ENCODE results near the gene CYB5B. TPM values are rescaled to one million over a fixed set of nuclear protein-coding genes. Genes with fewer than 3 reads are reported as not detected.

Gene CYB5B
- total and polyA plus RNA-seq, 9 donors = 55.5 to 74.5 (median 66.7) TPM

DNA sequence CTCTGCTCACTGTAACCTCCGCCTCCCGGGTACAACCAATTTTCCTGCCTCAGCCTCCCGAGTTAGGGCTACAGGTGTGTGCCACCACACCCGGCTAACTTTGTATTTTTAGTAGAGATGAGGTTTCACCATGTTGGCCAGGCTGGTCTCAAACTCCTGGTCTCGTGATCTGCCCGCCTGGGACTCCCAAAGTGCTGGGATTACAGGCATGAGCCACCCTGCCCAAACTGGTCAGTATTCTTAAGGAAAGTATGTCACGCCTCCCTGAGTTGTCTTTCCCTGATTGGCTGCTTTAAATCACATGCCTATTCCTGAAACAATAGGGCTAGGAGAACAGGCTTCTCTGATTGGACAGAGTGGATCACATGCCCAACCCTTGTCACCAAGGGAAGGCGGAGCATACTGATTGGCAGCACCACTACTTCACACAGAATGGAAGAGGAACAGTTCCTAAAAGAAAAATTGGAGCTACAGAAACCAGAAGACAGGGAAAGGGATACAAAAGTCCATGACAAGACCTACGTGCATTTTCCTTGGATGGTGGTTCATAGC lies 17.6 kb upstream of the CYB5B start:
- H3K27me3 ChIP-seq (ENCODE audit: control insufficient read depth, insufficient read depth, low read length) = no peaks in the 10 kb centered on the region
- no peak for DNase-seq
- no peak overlapping the region for H3K4me3 ChIP-seq (ENCODE audit: low read length)
- H3K27ac ChIP-seq (ENCODE audit: low read length) = no peak overlapping the region
- H3K9me3 ChIP-seq (replicated peaks; ENCODE audit: control insufficient read depth, low read depth, low read length) = no peaks in the 10 kb centered on the region
- no peaks in the 10 kb centered on the region for H3K36me3 ChIP-seq (ENCODE audit: control insufficient read depth, insufficient read depth, low read length)
- WGBS (ENCODE audit: insufficient coverage) = 86% methylated on average over 4 of the region's 9 CpGs
- peaks cover 10% of the 10 kb centered on the region for H3K4me1 ChIP-seq (ENCODE audit: control insufficient read depth, insufficient read depth, low read length)

GRCh38 chr16:69407702-69408323 lies 16.6 kb upstream of the CYB5B start:
- Histone ChIP-seq H3K4me1 (ENCODE audit: control insufficient read depth, insufficient read depth, low read length) (peaks cover 10% of the 10 kb centered on the region), H3K9me3 (replicated peaks; ENCODE audit: control insufficient read depth, low read depth, low read length) (no peaks in the 10 kb centered on the region), H3K4me3 (ENCODE audit: low read length) (no peak overlapping the region), H3K27ac (ENCODE audit: low read length) (no peak overlapping the region), H3K27me3 (ENCODE audit: control insufficient read depth, insufficient read depth, low read length) (no peaks in the 10 kb centered on the region), H3K36me3 (ENCODE audit: control insufficient read depth, insufficient read depth, low read length) (no peaks in the 10 kb centered on the region)
- no CpG with 5 or more reads among the region's 7 CpGs for WGBS (ENCODE audit: insufficient coverage)
- DNase-seq = no peak

DNA sequence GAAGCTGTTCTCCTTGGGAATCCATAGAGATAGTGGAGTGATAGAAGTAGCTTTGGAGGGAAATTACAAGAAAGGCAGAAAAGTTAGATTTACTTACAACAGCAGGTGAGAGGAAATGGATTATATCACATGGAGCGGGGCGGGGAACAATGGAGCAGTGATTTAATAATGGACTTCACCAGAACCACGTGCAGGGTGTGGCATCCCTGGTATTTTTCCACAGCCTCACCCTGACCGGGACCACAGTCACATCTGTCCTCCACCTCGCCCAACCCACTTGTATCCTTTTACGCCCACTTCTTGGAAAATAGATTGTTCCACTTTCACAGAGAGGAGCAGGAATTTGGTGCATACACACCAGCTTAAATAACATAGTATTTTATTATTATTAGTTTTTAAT lies 15.9 kb upstream of the CYB5B start:
- H3K4me1 ChIP-seq (ENCODE audit: control insufficient read depth, insufficient read depth, low read length) = peaks cover 10% of the 10 kb centered on the region
- no peaks in the 10 kb centered on the region for H3K27me3 ChIP-seq (ENCODE audit: control insufficient read depth, insufficient read depth, low read length)
- no peaks in the 10 kb centered on the region for H3K36me3 ChIP-seq (ENCODE audit: control insufficient read depth, insufficient read depth, low read length)
- no peak for DNase-seq
- no peaks in the 10 kb centered on the region for H3K9me3 ChIP-seq (replicated peaks; ENCODE audit: control insufficient read depth, low read depth, low read length)
- 80% methylated on average over 2 of the region's 6 CpGs for WGBS (ENCODE audit: insufficient coverage)
- H3K4me3 ChIP-seq (ENCODE audit: low read length) = no peak overlapping the region
- H3K27ac ChIP-seq (ENCODE audit: low read length) = no peak overlapping the region

- Histone ChIP-seq H3K27ac (ENCODE audit: low read length) (no peak overlapping the region), H3K27me3 (ENCODE audit: control insufficient read depth, insufficient read depth, low read length) (no peaks in the 10 kb centered on the region), H3K4me1 (ENCODE audit: control insufficient read depth, insufficient read depth, low read length) (peaks cover 2% of the 10 kb centered on the region), H3K36me3 (ENCODE audit: control insufficient read depth, insufficient read depth, low read length) (no peaks in the 10 kb centered on the region), H3K9me3 (replicated peaks; ENCODE audit: control insufficient read depth, low read depth, low read length) (no peaks in the 10 kb centered on the region), H3K4me3 (ENCODE audit: low read length) (no peak overlapping the region)
- WGBS (ENCODE audit: insufficient coverage) = 74% methylated on average over 3 of the region's 6 CpGs
- no peak for DNase-seq
Measured at GRCh38 chr16:69410219-69410990, 14.0 kb upstream of the CYB5B start.

- 90% methylated on average over 8 of the region's 18 CpGs for WGBS (ENCODE audit: insufficient coverage)
- Histone ChIP-seq H3K4me1 (ENCODE audit: control insufficient read depth, insufficient read depth, low read length) (peaks cover 2% of the 10 kb centered on the region), H3K27ac (ENCODE audit: low read length) (no peak overlapping the region), H3K4me3 (ENCODE audit: low read length) (no peak overlapping the region), H3K36me3 (ENCODE audit: control insufficient read depth, insufficient read depth, low read length) (no peaks in the 10 kb centered on the region), H3K9me3 (replicated peaks; ENCODE audit: control insufficient read depth, low read depth, low read length) (no peaks in the 10 kb centered on the region), H3K27me3 (ENCODE audit: control insufficient read depth, insufficient read depth, low read length) (no peaks in the 10 kb centered on the region)
- DNase-seq = no peak
Measured at GRCh38 chr16:69411064-69411985, 13.1 kb upstream of the CYB5B start.

DNA sequence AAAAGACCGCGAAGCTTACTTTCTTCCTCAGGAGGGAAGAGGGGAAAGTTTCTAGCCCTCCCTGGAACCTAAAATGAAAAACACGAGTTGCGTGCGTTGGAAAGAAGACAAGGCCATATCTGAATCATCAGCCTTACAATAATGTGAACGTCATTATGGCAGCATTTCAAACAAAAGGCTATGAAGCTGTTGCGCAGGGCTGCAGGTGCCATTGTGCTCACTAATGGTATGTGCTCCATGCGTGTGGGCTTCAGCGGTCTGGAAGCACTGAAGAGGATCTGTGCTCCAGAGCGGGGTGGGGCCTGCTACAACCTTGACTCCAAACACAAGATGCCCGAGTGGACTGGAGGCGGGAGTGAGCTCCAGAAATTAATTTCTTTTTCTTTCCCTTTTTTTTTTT lies 12.1 kb upstream of the CYB5B start:
- no peak for DNase-seq
- WGBS (ENCODE audit: insufficient coverage) = 83% methylated on average over 9 of the region's 12 CpGs
- H3K4me3 ChIP-seq (ENCODE audit: low read length) = no peak overlapping the region
- H3K4me1 ChIP-seq (ENCODE audit: control insufficient read depth, insufficient read depth, low read length) = peaks cover 2% of the 10 kb centered on the region
- H3K36me3 ChIP-seq (ENCODE audit: control insufficient read depth, insufficient read depth, low read length) = no peaks in the 10 kb centered on the region
- no peaks in the 10 kb centered on the region for H3K9me3 ChIP-seq (replicated peaks; ENCODE audit: control insufficient read depth, low read depth, low read length)
- no peaks in the 10 kb centered on the region for H3K27me3 ChIP-seq (ENCODE audit: control insufficient read depth, insufficient read depth, low read length)
- no peak overlapping the region for H3K27ac ChIP-seq (ENCODE audit: low read length)

DNA sequence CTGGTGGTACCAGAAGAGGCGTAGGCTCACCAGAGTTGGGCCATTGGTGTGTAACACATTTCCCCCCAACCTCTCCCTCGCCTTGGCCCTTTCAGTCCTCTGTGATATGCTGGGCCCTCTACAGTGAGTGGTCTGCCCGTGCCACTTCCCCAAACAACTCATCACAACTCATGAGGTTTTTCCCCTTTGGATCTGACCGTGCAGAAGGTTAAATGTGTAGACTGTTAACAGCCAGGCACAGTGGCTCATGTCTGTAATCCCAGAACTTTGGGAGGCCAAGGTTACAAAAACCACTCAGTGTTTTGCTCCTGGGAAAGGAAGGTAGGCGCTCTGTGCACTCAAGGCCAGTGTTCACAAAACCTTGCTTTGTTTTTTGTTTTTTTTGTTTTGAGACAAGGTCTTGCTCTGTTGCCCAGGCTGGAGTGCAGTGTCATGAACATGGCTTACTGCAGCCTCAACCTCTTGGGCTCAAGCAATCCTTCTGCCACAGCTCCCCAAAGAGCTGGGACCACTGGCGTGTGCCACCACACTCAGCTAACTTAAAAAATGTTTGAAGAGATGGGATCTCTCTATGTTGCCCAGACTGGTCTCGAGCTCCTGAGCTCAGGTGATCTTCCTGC lies 11.3 kb upstream of the CYB5B start:
- Histone ChIP-seq H3K4me1 (ENCODE audit: control insufficient read depth, insufficient read depth, low read length) (peaks cover 5% of the 10 kb centered on the region), H3K36me3 (ENCODE audit: control insufficient read depth, insufficient read depth, low read length) (no peaks in the 10 kb centered on the region), H3K9me3 (replicated peaks; ENCODE audit: control insufficient read depth, low read depth, low read length) (no peaks in the 10 kb centered on the region), H3K27me3 (ENCODE audit: control insufficient read depth, insufficient read depth, low read length) (no peaks in the 10 kb centered on the region), H3K27ac (ENCODE audit: low read length) (no peak overlapping the region), H3K4me3 (ENCODE audit: low read length) (no peak overlapping the region)
- WGBS (ENCODE audit: insufficient coverage) = 91% methylated on average over 4 of the region's 7 CpGs
- DNase-seq = no peak

DNA sequence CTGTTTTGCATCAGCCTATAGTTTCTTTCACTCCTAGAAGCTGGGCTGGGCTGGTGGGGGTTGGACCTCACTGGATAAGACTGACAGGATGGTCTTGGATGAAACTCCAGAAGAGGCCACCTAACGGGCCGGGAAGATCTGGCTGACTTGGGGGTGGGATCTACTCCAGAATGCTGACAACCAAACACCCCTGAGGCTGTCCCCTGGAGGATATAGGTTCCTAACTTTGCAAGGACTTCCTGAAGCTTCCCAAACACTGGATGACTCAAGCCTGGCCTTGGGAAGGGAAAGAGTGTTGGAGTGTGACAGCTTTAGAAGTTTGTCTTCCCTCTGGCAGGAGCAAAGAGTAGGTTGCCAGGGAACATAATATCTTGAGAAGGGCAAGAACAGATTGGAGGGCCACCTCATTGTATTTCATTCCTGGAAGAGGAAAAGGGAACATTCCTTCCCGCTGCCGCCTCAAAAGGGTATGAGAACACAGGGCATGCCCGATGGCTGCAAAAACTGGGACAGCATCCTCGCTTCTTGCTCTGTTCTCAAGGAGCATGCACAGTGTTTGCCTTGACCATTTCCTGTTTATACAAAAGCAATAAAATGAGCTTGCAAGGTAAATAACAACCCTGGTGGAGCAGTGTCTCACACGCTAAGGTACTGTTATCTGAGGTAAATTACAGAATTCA lies 6.8 kb upstream of the CYB5B start:
- Histone ChIP-seq H3K4me3 (ENCODE audit: low read length) (no peak overlapping the region), H3K9me3 (replicated peaks; ENCODE audit: control insufficient read depth, low read depth, low read length) (no peaks in the 10 kb centered on the region), H3K27me3 (ENCODE audit: control insufficient read depth, insufficient read depth, low read length) (no peaks in the 10 kb centered on the region), H3K4me1 (ENCODE audit: control insufficient read depth, insufficient read depth, low read length) (peaks cover 4% of the 10 kb centered on the region), H3K36me3 (ENCODE audit: control insufficient read depth, insufficient read depth, low read length) (no peaks in the 10 kb centered on the region), H3K27ac (ENCODE audit: low read length) (no peak overlapping the region)
- WGBS (ENCODE audit: insufficient coverage) = 13% methylated on average over 2 of the region's 7 CpGs
- no peak for DNase-seq

DNA sequence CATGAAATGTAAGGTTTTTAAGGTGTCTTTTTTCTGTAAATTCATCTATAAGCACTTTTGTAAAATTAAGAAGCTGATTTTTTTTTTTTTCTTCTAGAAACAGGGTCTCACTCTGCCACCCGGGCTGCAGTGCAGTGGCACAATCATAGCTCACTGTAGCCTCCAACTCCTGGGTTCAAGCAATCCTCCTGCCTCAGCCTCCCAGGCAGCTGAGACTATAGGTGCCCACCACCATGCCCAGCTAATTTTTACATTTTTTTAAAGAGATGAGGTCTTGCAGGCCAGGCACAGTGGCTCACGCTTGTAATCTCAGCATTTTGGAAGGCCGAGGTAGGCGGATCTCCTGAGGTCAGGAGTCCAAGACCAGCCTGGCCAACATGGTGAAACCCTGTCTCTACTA lies 4.5 kb upstream of the CYB5B start:
- Histone ChIP-seq H3K4me1 (ENCODE audit: control insufficient read depth, insufficient read depth, low read length) (peaks cover 7% of the 10 kb centered on the region), H3K4me3 (ENCODE audit: low read length) (no peak overlapping the region), H3K9me3 (replicated peaks; ENCODE audit: control insufficient read depth, low read depth, low read length) (no peaks in the 10 kb centered on the region), H3K27ac (ENCODE audit: low read length) (no peak overlapping the region), H3K27me3 (ENCODE audit: control insufficient read depth, insufficient read depth, low read length) (no peaks in the 10 kb centered on the region), H3K36me3 (ENCODE audit: control insufficient read depth, insufficient read depth, low read length) (no peaks in the 10 kb centered on the region)
- 85% methylated on average over 3 of the region's 4 CpGs for WGBS (ENCODE audit: insufficient coverage)
- DNase-seq = no peak
